NT2/D1 (cell line): ENCODE results near the gene CTBP2.

ENCODE experiments used
- YY1 ChIP-seq: IDR thresholded peaks from 2 replicates; pipeline ENCODE4 v1.6.1; 2011; ENCODE audit not compliant: insufficient read length, insufficient read depth
- ZNF274 ChIP-seq: IDR thresholded peaks from 2 replicates; pipeline ENCODE4 v1.6.1; 2011; ENCODE audit warnings: mild to moderate bottlenecking, low read depth, low read length

- no peak for TF ChIP-seq YY1
- no peak for TF ChIP-seq ZNF274
These were observed 10.7 kb downstream of the CTBP2 start for GRCh38 chr10:125149680-125150047.
